ENCODE data around the gene GSTA4.

- TF ChIP-seq MAX (IDR thresholded peaks at IDR 0.05) (no peak), CTCF (IDR thresholded peaks at IDR 0.05; ENCODE audit: low read depth, low read length, missing input control) (no peak), RXRA (IDR thresholded peaks at IDR 0.05) (no peak), RAD21 (IDR thresholded peaks at IDR 0.05) (no peak), YY1 (IDR thresholded peaks at IDR 0.05) (no peak), SP1 (IDR thresholded peaks at IDR 0.05) (no peak)
These were observed 39.2 kb downstream of the GSTA4 start for GRCh38 chr6:52955871-52956270.
